HG03575 (cell line): ENCODE results near the gene RBM17.
"Not testable (repeated sequence)": the region's sequence is repeated elsewhere in the genome, so short reads cannot be mapped to it uniquely, and the experiment has no call there.

Experiments used
- ATAC-seq: cut with Tn5 transposase; IDR thresholded peaks from one replicate; pipeline ENCODE4 v1.9.1; 2021; ENCODE audit not compliant: unreplicated experiment, insufficient number of reproducible peaks, low FRiP score; ENCODE audit errors: extremely low read depth

The RBM17 gene

DNA sequence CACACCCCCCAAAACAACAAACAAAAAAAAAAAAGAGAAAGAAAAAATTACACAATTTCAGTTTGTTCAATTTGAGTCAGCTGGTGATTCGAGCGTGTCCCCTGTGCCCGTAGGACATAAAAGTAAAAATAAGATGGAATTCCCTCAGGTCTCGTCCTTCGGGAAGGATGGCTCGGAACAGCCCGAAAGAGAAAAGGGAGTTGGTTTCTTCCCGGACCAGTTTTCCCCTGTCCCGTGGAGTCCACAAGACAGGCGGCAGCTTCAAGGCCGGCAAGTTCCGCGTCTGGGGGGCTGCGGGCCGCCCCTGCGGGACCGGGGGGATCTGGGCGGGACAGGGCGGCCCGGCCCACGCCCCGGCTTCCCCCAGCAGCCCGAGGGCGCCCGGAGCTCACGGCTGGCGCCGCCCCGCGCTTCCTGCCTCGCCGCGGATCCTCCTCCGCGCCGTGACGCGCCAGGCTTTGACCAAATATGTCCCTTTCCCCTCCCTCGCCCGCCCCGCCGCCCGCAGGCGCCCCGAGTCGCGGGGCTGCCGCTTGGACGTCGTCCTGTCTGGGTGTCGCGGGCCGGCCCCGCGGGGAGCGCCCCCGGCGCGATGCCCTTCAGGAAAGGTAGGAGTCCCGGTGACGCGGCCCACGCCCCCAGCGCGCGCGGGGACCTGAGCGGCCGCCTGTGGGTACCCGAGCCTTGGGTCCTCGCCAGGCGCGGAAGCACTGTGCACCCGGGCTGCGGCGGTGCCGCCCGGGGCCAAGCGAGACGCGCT lies 55.8 kb downstream of the RBM17 start:
- ATAC-seq: peak; percentile 31

DNA sequence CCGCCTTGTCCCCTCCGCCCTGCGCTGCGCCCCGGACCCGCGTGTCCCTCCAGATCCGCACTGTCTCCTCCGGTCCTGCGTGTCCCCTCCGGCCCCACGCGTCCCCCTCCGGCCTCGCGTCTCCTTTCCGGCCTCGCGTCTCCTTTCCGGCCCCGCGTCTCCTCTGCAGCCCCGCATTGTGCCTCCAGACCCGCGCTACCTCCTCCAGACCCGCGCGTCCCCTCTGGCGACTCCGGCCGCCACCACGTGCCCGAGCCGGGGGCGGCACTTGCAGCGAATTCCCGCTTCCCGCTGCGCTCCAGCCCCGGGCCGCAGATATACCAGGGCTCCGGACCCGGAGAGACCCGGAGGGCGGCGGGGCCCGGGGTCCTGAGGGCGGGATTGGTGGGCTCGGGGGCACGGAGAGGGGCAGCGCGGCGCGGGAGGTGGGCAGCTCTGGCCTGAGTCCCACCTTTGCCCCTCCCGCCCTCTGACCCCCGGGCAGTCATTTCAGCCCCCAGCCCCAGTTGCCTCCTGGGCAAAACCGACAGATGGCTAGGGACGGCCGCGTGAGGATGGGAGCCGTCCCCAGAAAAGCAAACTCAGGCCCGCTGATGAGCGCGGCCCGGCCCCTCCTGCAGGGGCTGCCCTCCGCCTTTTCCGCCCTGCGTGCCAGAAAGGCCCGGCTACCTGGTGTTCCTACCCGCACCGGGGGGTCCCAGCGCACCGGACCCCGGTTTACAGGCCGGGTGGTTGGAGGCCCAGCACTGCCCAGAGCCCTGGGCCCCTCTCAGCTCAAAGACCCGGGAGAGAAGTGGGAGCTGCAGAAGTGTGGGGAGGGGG lies 56.5 kb downstream of the RBM17 start:
- no peak for ATAC-seq

DNA sequence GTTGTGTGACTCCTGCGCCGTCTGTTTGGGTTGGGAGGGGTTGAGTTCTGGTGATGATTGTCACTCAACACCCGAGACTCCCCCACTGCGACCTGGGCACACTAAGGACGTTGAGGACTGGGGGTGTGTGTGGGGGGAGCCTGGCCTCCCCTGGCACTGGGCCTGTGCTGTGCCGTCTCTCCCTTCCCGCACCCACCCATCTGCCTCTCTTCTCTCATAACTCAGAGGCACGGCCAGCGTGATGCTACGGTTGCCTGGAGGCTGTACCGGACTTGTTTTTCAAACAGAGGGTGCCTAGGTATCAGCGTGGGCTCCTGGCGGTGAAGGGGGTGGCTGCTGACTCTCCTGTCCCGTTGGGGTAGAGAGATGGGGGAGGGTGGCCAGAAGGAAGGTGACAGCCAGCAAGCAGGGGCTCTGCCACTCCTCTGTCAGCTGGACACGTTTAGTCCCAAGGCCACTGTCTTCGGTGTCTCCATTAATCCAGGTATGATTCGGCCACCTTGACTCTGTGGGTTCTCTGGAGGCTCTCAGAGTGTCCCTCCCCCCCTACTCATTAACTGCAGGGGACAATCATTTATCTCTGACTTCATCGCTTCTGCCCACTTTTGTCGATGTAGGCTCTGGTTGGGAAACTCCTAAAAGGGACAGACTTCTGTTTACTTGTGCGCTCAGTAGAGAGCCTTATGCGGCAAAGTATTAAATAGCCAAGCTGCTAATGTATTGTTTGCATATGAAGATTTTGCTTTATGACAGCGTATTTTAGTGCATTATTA lies 57.4 kb downstream of the RBM17 start:
- ATAC-seq: no peak

- no peak for ATAC-seq
These were observed 58.1 kb downstream of the RBM17 start for GRCh38 chr10:6146921-6147320.

DNA sequence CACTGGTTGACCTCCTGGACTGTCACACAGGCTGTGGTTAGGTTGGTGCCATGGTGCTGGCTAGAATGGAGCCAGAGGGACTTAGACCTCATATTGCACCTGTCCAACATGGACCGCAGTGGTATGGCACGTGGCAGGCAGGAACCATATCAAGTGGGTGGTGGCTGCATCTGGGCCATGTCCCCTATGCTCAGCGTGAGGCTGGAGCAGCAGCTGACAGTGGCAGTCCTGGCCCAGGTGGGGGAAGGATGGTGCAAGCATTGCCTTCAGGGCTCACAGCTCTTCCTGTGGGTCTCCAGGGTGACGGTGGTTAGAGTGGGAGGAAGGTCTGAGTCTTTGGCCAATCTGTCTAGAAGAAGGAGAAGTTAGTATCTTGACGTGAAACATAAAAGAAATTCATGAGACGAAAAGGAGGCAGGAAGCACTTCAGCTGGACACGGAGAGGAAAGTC lies 59.4 kb downstream of the RBM17 start:
- no peak for ATAC-seq

- no peak for ATAC-seq
These were observed 60.1 kb downstream of the RBM17 start for GRCh38 chr10:6148908-6149307.

DNA sequence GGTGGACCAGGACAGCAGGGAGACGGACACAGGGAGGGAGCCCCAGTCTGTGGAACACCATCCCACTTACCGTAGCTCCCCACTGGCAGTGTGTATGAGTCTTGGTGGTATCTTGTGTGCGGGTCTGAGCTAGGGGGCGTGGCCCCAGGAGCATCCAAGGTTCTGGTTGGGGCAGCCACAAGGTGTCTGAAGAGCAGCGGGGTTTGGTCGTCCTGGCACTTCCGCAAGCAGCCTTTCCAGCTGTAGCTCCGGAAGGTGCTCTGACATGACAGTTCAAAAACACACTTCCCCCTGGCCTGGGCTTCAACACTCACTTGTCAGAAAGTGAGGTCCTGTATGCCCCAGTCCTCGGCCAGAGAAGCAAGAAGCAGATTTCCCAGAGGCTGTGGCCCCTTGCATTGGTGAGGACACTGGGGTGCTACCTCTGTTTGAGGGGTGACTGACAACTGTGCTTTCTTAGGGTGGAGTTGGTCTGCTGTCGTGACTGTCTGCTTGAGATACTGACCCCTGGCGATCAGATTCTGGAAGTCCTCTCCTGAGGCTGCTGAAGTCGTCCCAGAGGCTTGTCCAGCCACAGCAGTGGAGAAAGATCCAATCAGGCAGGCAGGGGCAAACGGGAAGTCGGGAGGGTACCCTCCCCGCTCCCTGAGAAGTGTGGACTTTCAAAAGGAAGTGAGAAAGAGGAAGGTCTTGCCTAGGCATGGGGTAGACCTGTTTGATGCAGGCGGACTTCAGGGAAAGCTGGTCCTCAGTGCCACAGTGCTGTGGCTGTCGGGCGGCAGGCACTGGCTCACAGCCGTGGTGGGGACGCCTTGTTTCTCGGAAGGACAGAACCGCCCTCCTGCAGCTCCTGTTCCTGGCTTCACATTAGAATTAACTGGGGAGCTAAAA lies 62.5 kb downstream of the RBM17 start:
- ATAC-seq: peak; percentile 46

GRCh38 chr10:6153845-6154244 lies 65.0 kb downstream of the RBM17 start:
- ATAC-seq: no peak

GRCh38 chr10:6154566-6154965 lies 65.7 kb downstream of the RBM17 start:
- no peak for ATAC-seq

GRCh38 chr10:6158276-6158675 lies 69.4 kb downstream of the RBM17 start:
- ATAC-seq: no peak

DNA sequence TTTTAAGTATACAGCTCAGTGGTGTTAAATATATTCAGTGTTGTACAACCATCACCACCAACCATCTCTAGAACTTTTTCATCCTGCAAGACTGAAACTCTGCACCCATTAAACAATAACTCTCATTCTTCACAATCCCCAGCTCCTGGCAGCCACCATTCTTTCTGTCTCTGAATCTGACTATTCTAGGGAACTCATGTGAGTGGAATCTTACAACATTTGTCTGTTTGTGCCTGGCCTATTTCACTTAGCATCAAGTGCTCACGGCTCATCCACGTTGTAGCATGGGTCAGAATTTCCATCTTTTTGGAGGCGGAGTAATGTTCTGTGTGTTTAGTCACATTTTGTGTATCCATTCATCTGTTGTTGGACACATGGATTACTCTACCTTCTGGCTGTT lies 73.1 kb downstream of the RBM17 start:
- ATAC-seq: no peak

- ATAC-seq: no peak
These were observed 73.9 kb downstream of the RBM17 start for GRCh38 chr10:6162589-6163356.

DNA sequence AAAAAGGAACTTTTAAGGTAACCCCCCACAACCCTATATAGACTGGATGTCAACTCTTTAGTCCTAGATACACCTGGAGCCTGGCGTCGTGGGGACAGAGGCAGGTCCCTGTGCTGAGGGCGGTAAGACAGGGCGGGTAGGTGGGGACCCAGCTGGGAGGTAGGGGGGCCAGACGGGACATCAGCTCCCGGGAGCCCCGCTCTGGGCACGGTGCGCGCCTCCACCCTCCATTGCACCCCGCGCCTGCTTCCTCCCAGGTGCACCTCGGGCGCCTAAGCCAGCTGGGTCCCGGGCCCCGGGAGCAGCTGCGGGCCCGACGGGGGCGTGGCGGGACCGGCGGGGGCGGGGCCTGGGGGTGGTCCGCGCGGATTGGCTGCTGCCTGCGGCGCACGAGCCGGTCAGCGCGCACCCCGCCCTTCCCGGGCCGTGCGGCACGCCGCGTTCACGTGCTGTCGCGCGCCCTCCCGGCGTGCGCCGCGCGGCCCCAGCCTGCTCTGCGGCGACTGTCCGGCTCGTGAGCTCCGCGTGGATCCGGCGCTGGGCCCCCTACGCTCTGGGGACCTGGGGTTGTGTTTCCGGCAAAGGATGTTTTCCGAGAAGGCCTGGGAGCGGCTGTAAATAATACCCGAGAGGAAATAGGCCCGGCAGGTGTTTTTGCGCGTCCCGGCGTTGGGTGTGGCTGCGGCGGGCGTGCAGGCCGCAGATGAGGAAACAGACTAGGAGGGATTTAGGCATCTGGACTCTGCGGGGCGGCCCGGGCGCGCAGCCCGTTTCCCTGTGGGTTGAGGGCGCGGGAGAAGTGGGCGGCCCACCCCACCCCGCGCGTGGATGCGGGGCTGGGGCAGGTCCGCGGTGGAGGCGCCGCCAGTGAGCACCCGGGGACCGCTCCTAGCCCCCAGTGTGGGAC lies 74.8 kb downstream of the RBM17 start:
- ATAC-seq: no peak

GRCh38 chr10:6164271-6165095 lies 75.6 kb downstream of the RBM17 start:
- ATAC-seq: no peak

GRCh38 chr10:6165221-6165725 lies 76.4 kb downstream of the RBM17 start:
- no peak for ATAC-seq

GRCh38 chr10:6165933-6166332 lies 77.1 kb downstream of the RBM17 start:
- ATAC-seq: not testable (repeated sequence)
